H1 (cell line): ENCODE data around the gene MRPS26. TPM values are rescaled to one million over a fixed set of nuclear protein-coding genes. Genes with fewer than 3 reads are reported as not detected.

Experiments used
- CTCF ChIA-PET: fragments of 300-600 bp; sonication (Branson Sonifier 250); formaldehyde crosslinking; loops from one replicate; lab custom pipeline; 2021; ENCODE audit not compliant: partially characterized antibody; lab: Charles Lee
- POLR2A ChIA-PET: fragments of 300-600 bp; sonication (Branson Sonifier 250); formaldehyde crosslinking; loops from one replicate; lab custom pipeline; 2021; ENCODE audit warnings: inconsistent platforms; ENCODE audit not compliant: partially characterized antibody; lab: Charles Lee
- DNase-seq, 2 experiments: peaks; one replicate each; pipeline versions ENCODE4 v3.0.0 to v3.0.0-alpha.2; 2010 to 2022; ENCODE audit warnings: low spot score in 2 of 2, low read depth in 1 of 2, mixed read lengths in 1 of 2
- FAIRE-seq: peaks from 2 replicates; lab custom pipeline; 2011; peaks lifted over from hg19 to GRCh38; lab: Jason Lieb, UNC
- H2AFZ ChIP-seq: 2 replicates; pipeline ENCODE4 v1.8.1; 2012; ENCODE audit warnings: low read length, inconsistent platforms
- H2AK5ac ChIP-seq: 2 replicates; pipeline ENCODE4 v1.6.1; 2013; ENCODE audit warnings: low read depth, low read length
- H2BK120ac ChIP-seq: replicated peaks from 2 replicates; pipeline ENCODE3; 2013; ENCODE audit warnings: low read depth, low read length, inconsistent platforms
- H2BK12ac ChIP-seq: 2 replicates; pipeline ENCODE4 v1.6.1; 2013; ENCODE audit warnings: low read depth, low read length
- H2BK15ac ChIP-seq: 2 replicates; pipeline ENCODE4 v1.6.1; 2013; ENCODE audit warnings: low read length
- H2BK20ac ChIP-seq: 2 replicates; pipeline ENCODE4 v1.6.1; 2013; ENCODE audit warnings: low read length
- H2BK5ac ChIP-seq: 2 replicates; pipeline ENCODE4 v1.6.1; 2013; ENCODE audit warnings: low read depth, low read length
- H3K14ac ChIP-seq: 2 replicates; pipeline ENCODE4 v1.6.1; 2013; ENCODE audit warnings: inconsistent platforms; ENCODE audit not compliant: insufficient read length
- H3K18ac ChIP-seq: 2 replicates; pipeline ENCODE4 v1.6.1; 2013; ENCODE audit warnings: low read length; ENCODE audit errors: extremely low read depth
- H3K23ac ChIP-seq: 2 replicates; pipeline ENCODE4 v1.6.1; 2013; ENCODE audit warnings: inconsistent platforms; ENCODE audit not compliant: insufficient read length
- H3K23me2 ChIP-seq: 2 replicates; pipeline ENCODE4 v1.6.1; 2013; ENCODE audit warnings: low read depth, low read length
- H3K27ac ChIP-seq: 2 replicates; pipeline ENCODE4 v1.6.1; 2011; ENCODE audit warnings: low read depth, low read length, inconsistent platforms
- H3K27me3 ChIP-seq, 4 experiments: replicated peaks in 1 of 4; 1 replicate in 1 of 4; 2 replicates in 3 of 4; pipeline versions ENCODE4 v1.6.1 to v1.8.1; 2011 to 2013; ENCODE audit warnings: low read length in 3 of 4, mild to moderate bottlenecking in 3 of 4, inconsistent platforms in 2 of 4, mixed read lengths in 2 of 4, moderate library complexity in 1 of 4; ENCODE audit not compliant: control insufficient read depth in 3 of 4, insufficient read depth in 3 of 4; ENCODE audit errors: extremely low read depth in 1 of 4
- H3K36me3 ChIP-seq, 4 experiments: 2 replicates each; pipeline versions ENCODE4 v1.6.1 to v1.8.1; 2011 to 2013; ENCODE audit warnings: mild to moderate bottlenecking in 4 of 4, low read length in 3 of 4, moderate library complexity in 2 of 4, control low read depth in 1 of 4, inconsistent platforms in 1 of 4; ENCODE audit not compliant: insufficient read depth in 4 of 4, control insufficient read depth in 2 of 4
- H3K4ac ChIP-seq: replicated peaks from 2 replicates; pipeline ENCODE3; 2013; ENCODE audit warnings: low read length, low read depth, mixed read lengths, inconsistent platforms; ENCODE audit not compliant: insufficient read length
- H3K4me1 ChIP-seq, 4 experiments: replicated peaks in 1 of 4; 1 replicate in 1 of 4; 2 replicates in 3 of 4; pipeline versions ENCODE4 v1.6.1 to v1.8.1; 2011 to 2013; ENCODE audit warnings: low read length in 3 of 4, inconsistent platforms in 2 of 4, mixed read lengths in 1 of 4; ENCODE audit not compliant: insufficient read depth in 4 of 4, control insufficient read depth in 3 of 4
- H3K4me2 ChIP-seq, 2 experiments: 2 replicates each; pipeline versions ENCODE4 v1.6.1 to v1.8.1; 2011 to 2013; ENCODE audit warnings: low read depth in 2 of 2, low read length in 2 of 2, control low read depth in 1 of 2, inconsistent platforms in 1 of 2, mild to moderate bottlenecking in 1 of 2; ENCODE audit not compliant: insufficient read depth in 1 of 2
- H3K4me3 ChIP-seq, 4 experiments: fragments of 200-600, 300-600 bp in 1 of 4; sonication (generic), shearing (Covaris generic), sonication (Bioruptor Twin) in 1 of 4; 2 replicates each; pipeline versions ENCODE4 v1.5.1 to v1.8.1; 2011 to 2016; ENCODE audit warnings: low read length in 4 of 4, low read depth in 3 of 4, control low read depth in 2 of 4, inconsistent platforms in 2 of 4, mild to moderate bottlenecking in 2 of 4, mixed read lengths in 1 of 4, moderate library complexity in 1 of 4; ENCODE audit not compliant: insufficient read depth in 2 of 4; ENCODE audit errors: extremely low read depth in 1 of 4
- H3K56ac ChIP-seq: replicated peaks from 2 replicates; pipeline ENCODE3; 2013; ENCODE audit warnings: low read depth, mild to moderate bottlenecking, mixed read lengths, low read length, inconsistent platforms; ENCODE audit not compliant: insufficient read length
- H3K79me1 ChIP-seq: 2 replicates; pipeline ENCODE4 v1.6.1; 2013; ENCODE audit warnings: low read depth, low read length, control low read depth
- H3K79me2 ChIP-seq, 2 experiments: 2 replicates each; pipeline versions ENCODE4 v1.6.1 to v1.8.1; 2012 to 2013; ENCODE audit warnings: low read length in 2 of 2, mild to moderate bottlenecking in 2 of 2, inconsistent platforms in 1 of 2; ENCODE audit not compliant: insufficient read depth in 2 of 2, control insufficient read depth in 1 of 2
- H3K9ac ChIP-seq, 4 experiments: replicated peaks in 1 of 4; 1 replicate in 1 of 4; 2 replicates in 3 of 4; pipeline versions ENCODE4 v1.6.1 to v1.8.1; 2011 to 2013; ENCODE audit warnings: low read depth in 3 of 4, low read length in 3 of 4, control low read depth in 2 of 4, mild to moderate bottlenecking in 2 of 4, moderate library complexity in 2 of 4, inconsistent platforms in 1 of 4; ENCODE audit errors: extremely low read depth in 1 of 4
- H3K9me3 ChIP-seq, 2 experiments: 2 replicates each; pipeline versions ENCODE4 v1.6.1 to v1.8.1; 2012 to 2013; ENCODE audit warnings: mild to moderate bottlenecking in 2 of 2, moderate library complexity in 2 of 2, control low read depth in 1 of 2, inconsistent platforms in 1 of 2, low read depth in 1 of 2, low read length in 1 of 2, mixed read lengths in 1 of 2; ENCODE audit not compliant: insufficient read depth in 2 of 2
- H4K20me1 ChIP-seq, 2 experiments: replicated peaks in 1 of 2; 2 replicates each; pipeline versions ENCODE3 to v1.8.1; 2011 to 2013; ENCODE audit warnings: inconsistent platforms in 2 of 2, low read length in 2 of 2, mild to moderate bottlenecking in 1 of 2; ENCODE audit not compliant: insufficient read depth in 2 of 2, control insufficient read depth in 1 of 2
- H4K5ac ChIP-seq: 2 replicates; pipeline ENCODE4 v1.6.1; 2013; ENCODE audit warnings: low read length, low read depth, mixed read lengths, inconsistent platforms; ENCODE audit not compliant: insufficient read length
- H4K8ac ChIP-seq: 2 replicates; pipeline ENCODE4 v1.8.0; 2013; ENCODE audit warnings: mild to moderate bottlenecking, moderate library complexity, low read length, inconsistent platforms; ENCODE audit not compliant: insufficient read depth; ENCODE audit errors: extremely low read depth
- H4K91ac ChIP-seq: replicated peaks from 2 replicates; pipeline ENCODE3; 2013; ENCODE audit warnings: low read length, mixed read lengths, inconsistent platforms; ENCODE audit not compliant: insufficient read length
- BCL11A ChIP-seq, 2 experiments: IDR thresholded peaks; one replicate each; pipeline ENCODE4 v1.6.1; 2011; ENCODE audit warnings: low read depth in 2 of 2, low read length in 2 of 2, mild to moderate bottlenecking in 2 of 2
- CBX8 ChIP-seq: fragments of 300-800, 300-1000 bp; sonication (generic); IDR thresholded peaks from 2 replicates; pipeline ENCODE4 v1.7.1; 2016; ENCODE audit warnings: low read depth, low read length, borderline replicate concordance
- CHD1 ChIP-seq: IDR thresholded peaks from 2 replicates; pipeline ENCODE4 v1.6.1; 2012; ENCODE audit warnings: low read depth, low read length, improper control_type of control experiment
- EP300 ChIP-seq, 2 experiments: IDR thresholded peaks; 1 replicate in 1 of 2; 2 replicates in 1 of 2; pipeline ENCODE4 v1.6.1; 2011 to 2012; ENCODE audit warnings: low read depth in 2 of 2, low read length in 2 of 2, mild to moderate bottlenecking in 2 of 2, borderline replicate concordance in 1 of 2, inconsistent platforms in 1 of 2, moderate library complexity in 1 of 2
- GTF2F1 ChIP-seq: IDR thresholded peaks from 2 replicates; pipeline ENCODE4 v1.6.1; 2012; ENCODE audit warnings: low read depth, low read length, improper control_type of control experiment, borderline replicate concordance
- KDM5A ChIP-seq: fragments of 200-600 bp; IDR thresholded peaks from 2 replicates; pipeline ENCODE4 v1.7.1; 2012; ENCODE audit warnings: mild to moderate bottlenecking, low read length, inconsistent platforms, mixed read lengths
- MAFK ChIP-seq: IDR thresholded peaks from 2 replicates; pipeline ENCODE4 v1.6.1; 2012; ENCODE audit warnings: low read depth, mild to moderate bottlenecking, improper control_type of control experiment, low read length
- NRF1 ChIP-seq: IDR thresholded peaks from 2 replicates; pipeline ENCODE4 v1.6.1; 2011; ENCODE audit warnings: mild to moderate bottlenecking, low read depth, low read length, improper control_type of control experiment
- PHF8 ChIP-seq: fragments of 200-600 bp; sonication (generic); conservative IDR thresholded peaks from 2 replicates; pipeline ENCODE4 v1.7.1; 2012; ENCODE audit warnings: low read depth, mild to moderate bottlenecking, inconsistent platforms, low read length, moderate library complexity
- TAF1 ChIP-seq: IDR thresholded peaks from 2 replicates; pipeline ENCODE4 v1.6.1; 2011; ENCODE audit warnings: mild to moderate bottlenecking, low read depth, low read length
- ZNF274 ChIP-seq: IDR thresholded peaks from 2 replicates; pipeline ENCODE4 v1.7.0; 2012; ENCODE audit warnings: low read length, borderline replicate concordance; ENCODE audit errors: extremely low read depth
- WGBS, 2 experiments: shearing (Covaris generic) in 1 of 2; methylation state at CpG; one replicate each; pipeline versions ENCODE4 v1.1.6 to v1.1.7; 2013 to 2015; ENCODE audit warnings: low lambda C conversion rate in 2 of 2, mixed read lengths in 2 of 2, inconsistent platforms in 1 of 2, low coverage in 1 of 2, missing lambda C conversion rate in 1 of 2; ENCODE audit not compliant: insufficient replicate concordance in 2 of 2, insufficient coverage in 1 of 2, insufficient read length in 1 of 2; ENCODE audit errors: extremely low coverage in 1 of 2, missing lambda C conversion rate in 1 of 2; 5-methylcytosine and 5-hydroxymethylcytosine counted together
- polyA plus RNA-seq, 7 experiments: library from polyadenylated mRNA; depleted of rRNA in 3 of 7; stranded (reverse) in 5 of 7; unstranded in 2 of 7; fragments of >200 nt in 5 of 7; fragments of 200-250 nt in 2 of 7; gene quantifications; 1 replicate in 5 of 7; 2 replicates in 1 of 7; 4 replicates in 1 of 7; pipeline versions ENCODE4 v1.2.1 to v1.2.3, GENCODE V29; 2011 to 2013; ENCODE audit warnings: missing spikeins in 2 of 7, mixed read lengths in 2 of 7
- total RNA-seq: library from RNA; stranded (reverse); fragmentation: NEBNext Ultra II Directional; extraction: Animal tissue kit (Norgen Biotek cat#: 25700); gene quantifications from 2 replicates; pipeline ENCODE4 v1.2.1, GENCODE V29; 2021

Gene MRPS26
- total and polyA plus RNA-seq, 2 of the 8 experiments (the other 6 are each of a cell fraction or from before 2014, with no cell fraction given) = 83.6 to 103 TPM

DNA sequence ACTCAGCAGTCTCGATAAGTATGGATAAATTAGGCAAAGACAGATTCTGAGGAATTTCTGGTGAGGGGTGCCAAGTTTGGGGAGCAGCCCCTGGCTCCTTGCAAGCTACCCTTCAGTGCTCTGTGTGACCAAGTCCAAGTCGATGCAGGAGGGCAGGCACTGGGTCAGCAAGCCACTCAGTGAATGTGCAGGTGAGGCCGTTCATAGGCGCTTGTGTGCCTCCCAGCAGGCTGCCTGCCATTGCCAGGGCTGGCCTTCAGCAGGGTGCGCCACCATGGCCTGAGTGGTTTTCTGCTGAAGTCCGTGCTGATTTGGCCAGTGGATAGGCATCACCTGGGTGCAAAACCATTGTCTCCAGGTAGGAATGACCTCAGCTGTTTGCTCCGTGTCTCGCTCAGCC is 5.8 kb upstream of the MRPS26 start:
- no peak overlapping the region for H3K4me3 ChIP-seq
- no peak overlapping the region for H2BK12ac ChIP-seq
- H4K8ac ChIP-seq = no peak overlapping the region
- no peaks in the 10 kb centered on the region for H3K79me1 ChIP-seq
- H3K4me2 ChIP-seq = no peak overlapping the region
- no peak for TF ChIP-seq PHF8
- no peak for TF ChIP-seq MAFK
- no peak for TF ChIP-seq CHD1
- TF ChIP-seq GTF2F1 = no peak
- TF ChIP-seq TAF1 = no peak
- TF ChIP-seq ZNF274 = no peak
- TF ChIP-seq KDM5A = no peak
- no peak for TF ChIP-seq CBX8
- no peak for TF ChIP-seq NRF1
- TF ChIP-seq BCL11A (IDR thresholded peaks at IDR 0.05; ENCODE audit: low read depth in 2 of 2, low read length in 2 of 2) = no peak
- TF ChIP-seq EP300 (IDR thresholded peaks at IDR 0.05; ENCODE audit: borderline replicate concordance in 1 of 2, low read depth in 2 of 2, low read length in 2 of 2) = no peak
- H4K91ac ChIP-seq = no peak overlapping the region
- peaks cover 24 to 41% (median 31%) of the 10 kb centered on the region in 4 experiments for H3K36me3 ChIP-seq
- no peak overlapping the region for H3K9ac ChIP-seq
- H3K23ac ChIP-seq = no peak overlapping the region
- ChIA-PET POLR2A (interaction anchor here (0.8 to 1.9 kb wide), 2 partner anchors 8 to 13 kb away, joined by 3 to 6 read pairs; no protein-coding TSS in a partner anchor), CTCF (no interaction called here)
- 93% methylated on average over 8 of the region's 8 CpGs; no CpG with 5 or more reads in 1 of the 2 experiments for WGBS, 2 experiments
- peaks cover 2 to 12% (median 5%) of the 10 kb centered on the region in 4 experiments; a peak in 6 of 7 replicates for H3K4me1 ChIP-seq
- H3K18ac ChIP-seq = no peak overlapping the region
- no peak overlapping the region for H2BK120ac ChIP-seq
- no peak overlapping the region for H3K4ac ChIP-seq
- H2AFZ ChIP-seq = no peak overlapping the region
- no peak overlapping the region for H2AK5ac ChIP-seq
- no peak overlapping the region for H4K5ac ChIP-seq
- H4K20me1 ChIP-seq = peaks cover 2 to 4% of the 10 kb centered on the region in 2 experiments
- H2BK15ac ChIP-seq = no peak overlapping the region
- H3K79me2 ChIP-seq = no peaks in the 10 kb centered on the region
- FAIRE-seq (no peak), DNase-seq (no peak)
- no peak overlapping the region; the same call in 1 of the 2 replicates for H2BK5ac ChIP-seq
- no peak overlapping the region for H2BK20ac ChIP-seq
- H3K27ac ChIP-seq = no peak overlapping the region
- H3K14ac ChIP-seq = no peak overlapping the region
- H3K23me2 ChIP-seq = peaks cover under 1% of the 10 kb centered on the region
- H3K27me3 ChIP-seq = no peaks in the 10 kb centered on the region
- no peaks in the 10 kb centered on the region for H3K9me3 ChIP-seq
- no peak overlapping the region for H3K56ac ChIP-seq
